GM19372 (cell line): ENCODE data around the gene BACH1.

Experiments
- ATAC-seq: cut with Tn5 transposase; IDR thresholded peaks from one replicate; pipeline ENCODE4 v1.9.1; 2021; ENCODE audit warnings: mild to moderate bottlenecking, low read depth, moderate library complexity; ENCODE audit not compliant: unreplicated experiment

Gene BACH1

GRCh38 chr21:29312981-29313380, 14.3 kb downstream of the BACH1 start:
- ATAC-seq = no peak

GRCh38 chr21:29313662-29314408, 15.1 kb downstream of the BACH1 start:
- no peak for ATAC-seq

- no peak for ATAC-seq
Observed at GRCh38 chr21:29315131-29315749, 16.5 kb downstream of the BACH1 start.

DNA sequence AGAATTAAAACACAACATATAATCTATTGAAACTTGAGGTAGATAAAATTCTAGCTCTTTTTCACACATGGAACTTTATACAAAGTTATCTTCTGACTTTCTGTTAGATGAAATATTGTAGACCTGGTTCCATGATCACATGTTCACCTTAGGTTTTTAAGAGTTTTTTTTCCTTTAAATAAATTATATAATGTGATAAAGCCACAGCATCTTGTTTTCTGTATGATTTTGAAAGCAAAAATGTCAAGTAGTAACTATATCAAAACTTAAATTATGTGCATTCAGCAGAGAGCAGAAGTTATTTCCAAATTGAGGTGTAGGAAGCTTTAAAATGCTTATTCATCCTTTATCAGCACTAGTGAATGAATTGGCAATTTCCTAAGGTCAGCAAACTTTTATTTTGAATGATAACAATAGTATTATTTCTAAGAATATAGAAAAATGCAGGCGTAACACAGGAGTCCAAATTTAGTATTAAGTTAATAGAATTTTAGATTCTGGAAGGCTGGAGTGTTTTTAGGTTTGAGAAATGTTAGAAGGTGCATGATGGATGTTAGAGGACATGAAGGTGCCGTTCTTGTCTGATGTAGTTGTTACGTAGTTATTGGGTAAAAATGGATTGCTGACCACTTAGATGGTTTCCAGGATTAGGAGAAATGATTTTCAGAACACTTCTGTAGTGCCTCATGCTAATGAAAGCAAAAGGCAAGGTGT, 17.5 kb downstream of the BACH1 start:
- ATAC-seq = no peak

DNA sequence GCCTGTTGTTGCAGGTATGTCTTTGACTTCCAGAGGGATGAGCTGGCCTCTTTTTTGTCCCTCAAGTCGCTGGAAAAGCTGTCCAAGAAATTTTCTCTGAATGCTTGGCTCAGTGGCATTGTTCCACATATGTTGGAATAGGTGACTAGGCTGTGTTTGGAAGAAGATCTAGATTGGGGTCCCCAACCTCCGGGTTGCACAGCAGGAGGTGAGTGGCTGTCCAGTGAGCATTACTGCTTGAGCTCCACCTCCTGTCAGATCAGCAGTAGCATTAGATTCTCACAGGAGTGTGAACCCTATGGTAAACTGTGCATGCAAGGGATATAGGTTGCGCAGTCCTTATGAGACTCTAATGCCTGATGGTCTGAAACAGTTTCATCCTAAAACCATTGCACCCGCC, 18.1 kb downstream of the BACH1 start:
- ATAC-seq = no peak

- no peak for ATAC-seq
Observed at GRCh38 chr21:29318354-29318753, 19.6 kb downstream of the BACH1 start.

DNA sequence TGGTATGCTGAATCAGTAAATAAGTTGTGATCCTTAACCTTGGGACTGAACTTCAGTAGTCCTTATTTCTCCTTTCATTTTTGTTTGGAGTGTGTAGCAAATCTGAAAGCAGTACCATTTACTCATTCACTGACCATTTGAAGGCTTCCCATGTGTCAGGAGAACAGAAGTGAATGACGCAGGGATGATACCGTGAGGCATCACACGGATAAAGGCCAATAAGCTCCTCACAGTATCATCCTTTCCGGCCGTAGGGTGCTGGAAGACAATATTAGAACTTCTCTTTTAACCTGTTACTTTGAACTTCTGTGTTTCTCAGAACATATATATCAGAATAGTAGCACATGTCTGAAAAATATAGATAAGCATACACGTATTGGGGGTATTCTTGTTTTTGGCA, 21.3 kb downstream of the BACH1 start:
- ATAC-seq = no peak

DNA sequence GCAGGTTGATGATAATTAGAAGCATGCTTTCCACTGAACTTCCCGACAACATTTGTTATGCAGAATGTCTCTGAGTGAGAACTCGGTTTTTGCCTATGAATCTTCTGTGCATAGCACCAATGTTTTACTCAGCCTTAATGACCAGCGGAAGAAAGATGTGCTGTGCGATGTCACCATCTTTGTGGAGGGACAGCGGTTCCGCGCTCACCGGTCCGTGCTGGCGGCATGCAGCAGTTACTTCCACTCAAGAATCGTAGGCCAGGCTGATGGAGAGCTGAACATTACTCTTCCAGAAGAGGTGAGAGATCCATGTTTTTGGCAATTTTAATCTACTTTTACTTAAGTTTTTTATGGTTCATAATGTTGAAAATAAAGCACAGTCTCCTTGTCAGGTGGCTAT, 22.5 kb downstream of the BACH1 start:
- no peak for ATAC-seq

- ATAC-seq = no peak
Observed at GRCh38 chr21:29321932-29322928, 23.5 kb downstream of the BACH1 start.

GRCh38 chr21:29323189-29323588, 24.5 kb downstream of the BACH1 start:
- no peak for ATAC-seq

GRCh38 chr21:29326914-29327554, 28.3 kb downstream of the BACH1 start:
- no peak for ATAC-seq

GRCh38 chr21:29329406-29329805, 30.7 kb downstream of the BACH1 start:
- ATAC-seq = no peak

- ATAC-seq = no peak
Observed at GRCh38 chr21:29330797-29331196, 32.1 kb downstream of the BACH1 start.

DNA sequence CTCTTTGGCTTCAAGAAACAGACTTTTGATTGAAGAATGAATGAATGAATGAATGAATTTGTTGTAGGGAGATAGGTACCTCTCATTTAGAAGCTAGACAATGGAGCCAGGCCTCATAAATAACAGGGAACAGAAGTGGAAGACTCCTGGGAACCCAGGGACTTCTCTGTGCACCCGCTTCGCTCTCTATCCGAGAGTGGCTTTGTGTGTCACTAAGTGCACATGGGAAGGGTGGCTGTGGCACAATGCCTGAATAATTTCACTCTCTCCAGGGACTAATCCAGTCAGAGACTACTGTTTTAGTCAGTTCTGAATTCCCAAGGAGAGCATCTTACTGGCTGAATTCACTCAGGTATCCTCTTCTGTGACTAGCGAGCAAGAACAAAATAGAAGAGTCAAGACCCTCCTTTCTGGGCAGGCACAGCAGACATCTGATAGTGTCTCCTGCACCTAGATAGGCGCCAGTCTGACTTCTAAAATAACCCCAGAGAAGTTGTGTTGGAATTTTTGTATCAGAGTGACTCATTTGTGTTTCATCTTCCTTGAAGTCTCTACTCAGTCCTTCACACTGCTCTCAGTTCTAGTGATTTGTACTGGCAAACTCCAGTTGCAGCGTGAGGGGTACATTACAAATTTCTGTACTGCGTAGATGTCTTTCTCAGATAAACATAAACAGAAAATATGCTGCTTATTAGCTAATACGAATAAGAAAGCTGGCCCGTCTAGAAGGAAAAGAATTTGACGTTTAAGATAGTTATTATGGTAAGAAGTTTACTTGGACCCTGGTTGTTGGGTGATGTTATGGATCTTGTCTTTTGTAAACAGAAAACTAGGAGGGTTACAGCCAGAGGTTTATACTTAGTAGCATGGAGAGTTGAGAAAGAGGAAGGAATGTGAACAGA, 34.0 kb downstream of the BACH1 start:
- no peak for ATAC-seq

DNA sequence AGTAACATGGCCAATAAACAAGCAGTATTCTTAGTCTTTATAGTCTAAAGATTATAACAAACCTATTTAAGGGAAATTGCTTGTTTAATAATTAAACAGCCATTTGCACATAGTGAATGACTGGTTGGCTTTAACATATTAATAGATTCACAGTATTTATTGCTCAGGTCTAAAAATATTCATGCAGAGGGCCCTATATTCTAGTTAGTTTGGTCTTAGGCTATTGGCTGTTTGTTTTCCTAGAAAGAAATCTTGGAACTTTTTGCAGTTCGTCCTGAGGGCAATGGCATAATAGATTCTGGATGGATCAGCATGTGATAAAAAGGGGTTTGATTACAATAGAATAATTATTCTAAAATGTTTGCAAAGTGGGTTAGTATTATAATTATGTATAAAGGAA, 34.7 kb downstream of the BACH1 start:
- no peak for ATAC-seq

DNA sequence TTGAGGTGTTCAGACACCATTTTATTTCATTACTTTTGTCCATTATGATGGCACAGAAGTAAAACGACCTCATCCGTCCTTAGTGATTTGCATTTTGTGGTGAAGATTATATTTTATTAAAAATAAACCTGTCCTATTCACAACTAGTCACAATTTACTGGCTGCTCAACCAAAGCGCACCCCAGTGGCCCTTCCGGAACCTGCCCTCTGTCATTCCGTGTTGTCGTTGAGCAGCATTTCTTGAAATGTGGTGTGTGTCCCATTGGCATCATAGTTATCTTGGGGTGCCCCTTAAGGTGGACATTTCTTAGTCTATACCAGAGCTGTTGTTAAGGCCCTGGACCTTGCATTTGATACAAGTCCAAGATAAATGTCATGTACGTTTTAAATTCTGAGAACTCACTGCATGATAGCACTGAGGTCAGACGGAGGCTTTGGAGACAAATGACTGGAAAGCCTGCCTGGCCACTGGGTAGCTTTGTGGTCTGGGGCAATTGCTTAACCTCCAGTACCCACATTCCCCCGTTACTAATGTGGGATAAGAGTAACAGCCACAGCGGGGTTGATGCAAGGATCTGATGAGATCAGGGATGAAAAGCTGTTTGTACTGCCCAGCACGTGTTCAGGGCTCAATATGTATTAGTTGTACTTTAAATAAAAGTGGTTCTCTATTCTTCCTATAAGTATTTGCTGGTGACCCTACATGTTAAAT, 36.2 kb downstream of the BACH1 start:
- no peak for ATAC-seq

DNA sequence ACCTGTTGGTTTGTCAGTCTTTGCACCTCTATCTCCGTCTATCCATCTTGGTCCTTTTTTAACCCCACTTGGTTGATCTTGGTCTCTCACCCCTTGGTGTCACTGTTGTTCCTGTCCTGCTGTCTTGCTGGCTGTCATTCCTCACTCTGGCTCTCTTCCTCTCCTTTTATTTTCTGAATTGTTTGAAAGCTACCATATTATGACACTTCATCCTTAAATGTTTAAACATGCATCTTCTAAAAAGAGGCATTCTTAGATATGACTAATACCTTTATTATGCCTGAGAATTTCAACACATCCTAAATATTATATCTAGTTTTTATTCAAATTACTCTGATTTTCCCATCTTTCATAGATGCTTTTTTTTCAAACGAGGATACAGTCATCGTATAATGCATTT, 37.0 kb downstream of the BACH1 start:
- ATAC-seq = no peak

GRCh38 chr21:29338256-29338655, 39.5 kb downstream of the BACH1 start:
- ATAC-seq = no peak
